ENCODE measurements around the gene HIVEP3. TPM values are rescaled to one million over a fixed set of nuclear protein-coding genes. Genes with fewer than 3 reads are reported as not detected.

The HIVEP3 gene
- total RNA-seq, 1 experiment from 2014 or later, result 0.55 TPM

GRCh38 chr1:41653574-41653973 is 265.1 kb downstream of the HIVEP3 start:
- Mint-ChIP-seq H3K27me3 (ENCODE audit: low read depth) (peaks cover 6% of the 10 kb centered on the region), H3K4me1 (peaks cover 32% of the 10 kb centered on the region), H3K36me3 (no peaks in the 10 kb centered on the region), H3K27ac (no peak overlapping the region), H3K4me3 (no peak overlapping the region), H3K9me3 (no peaks in the 10 kb centered on the region)
- POLR2A ChIA-PET, result no interaction called here
- ATAC-seq, result no peak
- CTCF ChIA-PET, result interaction anchor here (0.5 to 0.6 kb wide), 3 partner anchors 14 to 157 kb away, joined by 3 to 5 read pairs (median 4); no protein-coding TSS in a partner anchor
- DNase-seq (ENCODE audit: low spot score), result no peak
- TF ChIP-seq ZNF281 (CRISPR knock-in tag; IDR thresholded peaks at IDR 0.05) (no peak), E2F1 (CRISPR knock-in tag; IDR thresholded peaks at IDR 0.05) (no peak), ZMAT4 (CRISPR knock-in tag; IDR thresholded peaks at IDR 0.05) (no peak), ZNF423 (CRISPR knock-in tag; IDR thresholded peaks at IDR 0.05) (no peak), FOXK1 (CRISPR knock-in tag; IDR thresholded peaks at IDR 0.05) (no peak), AFF4 (CRISPR knock-in tag; IDR thresholded peaks at IDR 0.05; ENCODE audit: borderline replicate concordance) (no peak), MLX (CRISPR knock-in tag; IDR thresholded peaks at IDR 0.05) (no peak), KAT7 (CRISPR knock-in tag; IDR thresholded peaks at IDR 0.05; ENCODE audit: borderline replicate concordance) (no peak)

- Mint-ChIP-seq H3K27me3 (ENCODE audit: low read depth) (no peaks in the 10 kb centered on the region; the same call in 1 of the 2 replicates), H3K4me1 (peaks cover 29% of the 10 kb centered on the region), H3K4me3 (no peak overlapping the region), H3K36me3 (no peaks in the 10 kb centered on the region), H3K27ac (no peak overlapping the region; the same call in 1 of the 2 replicates), H3K9me3 (no peaks in the 10 kb centered on the region)
- ChIA-PET POLR2A (no interaction called here), CTCF (interaction anchor here (0.7 kb wide), 1 partner anchor 334 kb away, joined by 3 read pairs; no protein-coding TSS in a partner anchor)
- ATAC-seq (no peak), DNase-seq (ENCODE audit: low spot score) (no peak)
- TF ChIP-seq CREM (CRISPR knock-in tag; IDR thresholded peaks at IDR 0.05), result no peak
- no peak for TF ChIP-seq JUN (CRISPR knock-in tag; IDR thresholded peaks at IDR 0.05)
- TF ChIP-seq ATF6 (CRISPR knock-in tag; IDR thresholded peaks at IDR 0.05), result no peak
- no peak for TF ChIP-seq RORB (CRISPR knock-in tag; IDR thresholded peaks at IDR 0.05)
- TF ChIP-seq NFATC4 (CRISPR knock-in tag; IDR thresholded peaks at IDR 0.05), result no peak
- TF ChIP-seq USF2 (CRISPR knock-in tag; IDR thresholded peaks at IDR 0.05), result no peak
- TF ChIP-seq EMX1 (CRISPR knock-in tag; IDR thresholded peaks at IDR 0.05), result no peak
- TF ChIP-seq ZNF138 (CRISPR knock-in tag; conservative IDR thresholded peaks at IDR 0.05), result no peak
- no peak for TF ChIP-seq TP53 (CRISPR knock-in tag; IDR thresholded peaks at IDR 0.05)
- no peak for TF ChIP-seq ESRRA (CRISPR knock-in tag; IDR thresholded peaks at IDR 0.05; ENCODE audit: borderline replicate concordance)
- TF ChIP-seq ZNF121 (CRISPR knock-in tag; IDR thresholded peaks at IDR 0.05), result no peak
- no peak for TF ChIP-seq E2F4 (CRISPR knock-in tag; IDR thresholded peaks at IDR 0.05; ENCODE audit: borderline replicate concordance, low read depth)
Measured at GRCh38 chr1:41652384-41653265, 266.1 kb downstream of the HIVEP3 start.

All from WTC11 (cell line).